Adrenal gland (tissue), 12 donors: ENCODE measurements around the gene CENPT. TPM values are rescaled to one million over a fixed set of nuclear protein-coding genes. Genes with fewer than 3 reads are reported as not detected.

Source experiments
- DNase-seq, 7 donors: peaks; one replicate each; pipeline ENCODE4 v3.0.0-alpha.2; 2019 to 2020
- H3K27ac ChIP-seq, 5 donors: fragments of 200-600 bp; sonication (generic) in 4 of 5; 1 replicate in 3 of 5; 2 replicates in 2 of 5; pipeline versions ENCODE4 v1.5.1 to v1.8.0; 2016 to 2020; ENCODE audit warnings: mild to moderate bottlenecking in 1 of 5
- H3K27me3 ChIP-seq: fragments of 200-600 bp; 2 replicates; pipeline ENCODE4 v1.8.0; 2021
- H3K36me3 ChIP-seq, 2 donors: fragments of 200-600 bp; replicated peaks in 1 of 2; 1 replicate in 1 of 2; 2 replicates in 1 of 2; pipeline versions ENCODE4 v1.5.1 to v1.8.0; 2018 to 2022
- H3K4me1 ChIP-seq, 2 donors: fragments of 200-600 bp; replicated peaks in 1 of 2; 1 replicate in 1 of 2; 2 replicates in 1 of 2; pipeline versions ENCODE4 v1.5.1 to v1.8.0; 2018 to 2021
- H3K4me3 ChIP-seq, 4 donors: fragments of 200-600 bp; sonication (generic) in 3 of 4; one replicate each; pipeline ENCODE4 v1.5.1; 2016 to 2018
- H3K9me3 ChIP-seq, 3 donors: fragments of 200-600 bp; sonication (generic) in 1 of 3; replicated peaks in 1 of 3; 1 replicate in 2 of 3; 2 replicates in 1 of 3; pipeline versions ENCODE4 v1.5.1 to v1.8.0; 2016 to 2021
- CTCF ChIP-seq, 6 experiments: fragments of 450-650 bp in 4 of 6; fragments of 200-600 bp in 2 of 6; sonication (generic) in 1 of 6; IDR thresholded peaks; 1 replicate in 5 of 6; 2 replicates in 1 of 6; pipeline versions ENCODE4 v1.5.1 to v1.8.0; 2016 to 2021; ENCODE audit warnings: antibody characterized with exemption in 6 of 6, mild to moderate bottlenecking in 2 of 6, moderate library complexity in 1 of 6
- POLR2A ChIP-seq, 2 donors: fragments of 450-650 bp; IDR thresholded peaks; one replicate each; pipeline ENCODE4 v1.6.1; 2017; ENCODE audit warnings: antibody characterized with exemption in 2 of 2, mild to moderate bottlenecking in 2 of 2, moderate library complexity in 1 of 2
- WGBS, 4 donors: extraction: QIAGEN DNeasy Blood & Tissue Kit in 2 of 4; methylation state at CpG; one replicate each; pipeline versions ENCODE4 v1.1.5 to v1.1.7; 2013 to 2017; 5-methylcytosine and 5-hydroxymethylcytosine counted together
- intact Hi-C, 2 donors: fragments of 100-400 bp; cut with DNase I; formaldehyde crosslinking; loops; one replicate each; pipeline versions ENCODE4 v1.14.1 to v1.15.0; 2022 to 2023
- polyA plus RNA-seq, 3 donors: library from polyadenylated mRNA; stranded (reverse); fragments of 200-250 nt in 2 of 3; fragments of 350-450 nt in 1 of 3; fragmentation: Illumina TruSeq in 1 of 3; extraction: RNeasy Lipid Tissue Mini Kit (QIAGEN cat#74804) in 1 of 3; gene quantifications; one replicate each; pipeline ENCODE4 v1.2.3, GENCODE V29; 2013 to 2014
- total RNA-seq, 9 donors: library from RNA; depleted of rRNA in 4 of 9; stranded (reverse); fragments of >200 nt in 4 of 9; fragments of 120-200 nt in 1 of 9; fragmentation: NEBNext Ultra II Directional in 1 of 9; extraction: Animal tissue kit (Norgen Biotek cat#: 25700) in 1 of 9; gene quantifications; one replicate each; pipeline versions ENCODE4 v1.1.0 to v1.2.4, GENCODE V29; 2013 to 2023
- donor health status: healthy with polysubstance abuse.
- donor health status: Bipolar disorder and iron deficiency.
- donor health status: DM: yes; HTN: yes; CAD: no.
- donor health status: DM: no; HTN: no; CAD: no.
- donor health status: DM: no; HTN: no; CAD: no.
- donor health status: DM: yes; HTN: yes; CAD: no.

The CENPT gene
- total and polyA plus RNA-seq, 12 donors: 15.8 to 250 (median 38.8) TPM

GRCh38 chr16:67892899-67893742 lies 45.6 kb upstream of the CENPT start, which contains the start of gene PSKH1:
Gene PSKH1, plus strand, starts transcription at chr16:67893254. Its CDS starts 15,496 bp downstream, at chr16:67908750.
- peak; percentile 97 to 98 (median 97) for DNase-seq
- TF ChIP-seq POLR2A (IDR thresholded peaks at IDR 0.05) (peak; percentile 77 to 89), CTCF (IDR thresholded peaks at IDR 0.05) (peak in 1 of 6 experiments; percentile 18)
- Histone ChIP-seq H3K4me1 (peaks cover 13 to 31% of the 10 kb centered on the region in 2 donors), H3K36me3 (no peaks in the 10 kb centered on the region), H3K9me3 (no peaks in the 10 kb centered on the region), H3K27ac (peak within 1 kb of the TSS; percentile 91 to 98 (median 96)), H3K4me3 (peak within 1 kb of the TSS; percentile 41 to 97 (median 65)), H3K27me3 (no peaks in the 10 kb centered on the region)
- intact Hi-C loops: no loop called here
- 0 to 1% (median 1%) methylated on average over 25 to 90 of the region's 90 CpGs for WGBS, 4 donors

GRCh38 chr16:67892375-67892774 lies 44.9 kb upstream of the CENPT start:
- Histone ChIP-seq H3K27ac (peak overlapping the region in 4 of 5 donors; percentile 13 to 98 (median 63)), H3K4me1 (peaks cover 13 to 31% of the 10 kb centered on the region in 2 donors), H3K4me3 (peak overlapping the region in 1 of 4 donors; percentile 97), H3K36me3 (no peaks in the 10 kb centered on the region), H3K27me3 (no peaks in the 10 kb centered on the region), H3K9me3 (no peaks in the 10 kb centered on the region)
- intact Hi-C loops: no loop called here
- no peak for DNase-seq
- TF ChIP-seq CTCF (IDR thresholded peaks at IDR 0.05): no peak
- TF ChIP-seq POLR2A (IDR thresholded peaks at IDR 0.05): no peak
- 28 to 55% (median 46%) methylated on average over 5 of the region's 5 CpGs for WGBS, 4 donors

GRCh38 chr16:67888331-67888730 lies 40.8 kb upstream of the CENPT start:
- WGBS, 4 donors: 50 to 74% (median 65%) methylated on average over 1 to 3 of the region's 3 CpGs
- no peak overlapping the region for H3K27ac ChIP-seq
- no peak for TF ChIP-seq CTCF (IDR thresholded peaks at IDR 0.05)
- H3K4me1 ChIP-seq: peaks cover 6 to 18% of the 10 kb centered on the region in 2 donors
- intact Hi-C loops: no loop called here
- no peak overlapping the region for H3K4me3 ChIP-seq
- no peak for DNase-seq
- no peaks in the 10 kb centered on the region for H3K9me3 ChIP-seq
- H3K27me3 ChIP-seq: no peaks in the 10 kb centered on the region
- H3K36me3 ChIP-seq: peaks cover 0 to 14% of the 10 kb centered on the region in 2 donors

- intact Hi-C loops: no loop called here
- 82 to 96% (median 94%) methylated on average over 2 to 5 of the region's 5 CpGs for WGBS, 4 donors
- DNase-seq: no peak
- Histone ChIP-seq H3K27ac (no peak overlapping the region), H3K27me3 (no peaks in the 10 kb centered on the region), H3K36me3 (peaks cover 0 to 34% of the 10 kb centered on the region in 2 donors), H3K9me3 (no peaks in the 10 kb centered on the region), H3K4me3 (no peak overlapping the region), H3K4me1 (peaks cover 11 to 27% of the 10 kb centered on the region in 2 donors)
- TF ChIP-seq CTCF (IDR thresholded peaks at IDR 0.05): no peak
- no peak for TF ChIP-seq POLR2A (IDR thresholded peaks at IDR 0.05)
Measured at GRCh38 chr16:67886387-67886786, 38.9 kb upstream of the CENPT start.
